BLaER1 treated with 17β-estradiol and CSF1 and Interleukin-3, amounts not matched to agents 10 nM and 100 nM (cell line): ENCODE measurements around the gene CELF2.
A peak's percentile ranks its signal among the peaks of the same experiment; 100 is the strongest.

Experiments
- H3K27ac ChIP-seq, 11 experiments: shearing (Covaris generic); formaldehyde crosslinking; 2 replicates each; pipeline ENCODE4 v1.8.1; 2022
- H3K27me3 ChIP-seq, 11 experiments: shearing (Covaris generic); formaldehyde crosslinking; 2 replicates each; pipeline ENCODE4 v1.8.1; 2022
- H3K36me3 ChIP-seq, 11 experiments: shearing (Covaris generic); formaldehyde crosslinking; 2 replicates each; pipeline ENCODE4 v1.8.1; 2022
- H3K4me1 ChIP-seq, 10 experiments: shearing (Covaris generic); formaldehyde crosslinking; 2 replicates each; pipeline ENCODE4 v1.8.1; 2022
- H3K4me2 ChIP-seq, 11 experiments: shearing (Covaris generic); formaldehyde crosslinking; 2 replicates each; pipeline ENCODE4 v1.8.1; 2022
- H3K4me3 ChIP-seq, 10 experiments: shearing (Covaris generic); formaldehyde crosslinking; 2 replicates each; pipeline ENCODE4 v1.8.1; 2022
- H3K9ac ChIP-seq, 11 experiments: shearing (Covaris generic); formaldehyde crosslinking; 2 replicates each; pipeline ENCODE4 v1.8.1; 2022
- H3K9me3 ChIP-seq, 11 experiments: shearing (Covaris generic); formaldehyde crosslinking; replicated peaks in 1 of 11; 2 replicates each; pipeline ENCODE4 v1.8.1; 2022
- H4K20me1 ChIP-seq, 11 experiments: shearing (Covaris generic); formaldehyde crosslinking; 2 replicates each; pipeline ENCODE4 v1.8.1; 2022
- Cebpa-rat ChIP-seq, 11 experiments: shearing (Covaris generic); IDR thresholded peaks; 2 replicates each; pipeline ENCODE4 v1.8.1; 2022

Gene CELF2

GRCh38 chr10:11223507-11224140, 206.0 kb downstream of the CELF2 start:
- peaks cover 66 to 100% (median 87%) of the 10 kb centered on the region in 10 experiments for H3K4me1 ChIP-seq
- H3K36me3 ChIP-seq: peaks cover 66 to 96% (median 88%) of the 10 kb centered on the region in 11 experiments
- H3K27ac ChIP-seq: peak overlapping the region in 7 of 11 experiments; percentile 3 to 95 (median 91); a peak in 10 of 22 replicates
- TF ChIP-seq Cebpa-rat (IDR thresholded peaks at IDR 0.05): no peak
- peaks cover 29 to 100% (median 99%) of the 10 kb centered on the region in 11 experiments for H4K20me1 ChIP-seq
- H3K4me2 ChIP-seq: peak overlapping the region in 10 of 11 experiments; percentile 80 to 97 (median 90); a peak in 17 of 22 replicates
- no peak overlapping the region for H3K4me3 ChIP-seq
- no peaks in the 10 kb centered on the region for H3K27me3 ChIP-seq
- H3K9me3 ChIP-seq: no peaks in the 10 kb centered on the region
- no peak overlapping the region for H3K9ac ChIP-seq

GRCh38 chr10:11224321-11224720, 206.6 kb downstream of the CELF2 start:
- H4K20me1 ChIP-seq: peaks cover 29 to 100% (median 99%) of the 10 kb centered on the region in 11 experiments
- TF ChIP-seq Cebpa-rat (IDR thresholded peaks at IDR 0.05): no peak
- H3K9ac ChIP-seq: peak overlapping the region in 4 of 11 experiments; percentile 44 to 78 (median 64); a peak in 5 of 22 replicates
- no peaks in the 10 kb centered on the region for H3K27me3 ChIP-seq
- peaks cover 68 to 100% (median 94%) of the 10 kb centered on the region in 10 experiments for H3K4me1 ChIP-seq
- no peak overlapping the region for H3K4me3 ChIP-seq
- peaks cover 64 to 96% (median 87%) of the 10 kb centered on the region in 11 experiments for H3K36me3 ChIP-seq
- no peaks in the 10 kb centered on the region for H3K9me3 ChIP-seq
- H3K27ac ChIP-seq: peak overlapping the region in 9 of 11 experiments; percentile 74 to 95 (median 89); a peak in 14 of 22 replicates
- H3K4me2 ChIP-seq: peak overlapping the region in 10 of 11 experiments; percentile 80 to 97 (median 90); a peak in 19 of 22 replicates

- H3K4me3 ChIP-seq: no peak overlapping the region
- peak overlapping the region in 6 of 11 experiments; percentile 27 to 78 (median 54); a peak in 11 of 22 replicates for H3K9ac ChIP-seq
- peak overlapping the region; percentile 80 to 97 (median 88) for H3K4me2 ChIP-seq
- H3K9me3 ChIP-seq: no peaks in the 10 kb centered on the region
- peaks cover 68 to 100% (median 98%) of the 10 kb centered on the region in 10 experiments for H3K4me1 ChIP-seq
- no peaks in the 10 kb centered on the region for H3K27me3 ChIP-seq
- peak overlapping the region; percentile 25 to 95 (median 87); a peak in 21 of 22 replicates for H3K27ac ChIP-seq
- peaks cover 59 to 96% (median 86%) of the 10 kb centered on the region in 11 experiments for H3K36me3 ChIP-seq
- H4K20me1 ChIP-seq: peaks cover 29 to 100% (median 99%) of the 10 kb centered on the region in 11 experiments
- TF ChIP-seq Cebpa-rat (IDR thresholded peaks at IDR 0.05): no peak
These were observed 207.2 kb downstream of the CELF2 start for GRCh38 chr10:11224792-11225416.

GRCh38 chr10:11225935-11226334, 208.3 kb downstream of the CELF2 start:
- Histone ChIP-seq H3K36me3 (peaks cover 54 to 96% (median 82%) of the 10 kb centered on the region in 11 experiments), H3K4me1 (peaks cover 75 to 100% (median 100%) of the 10 kb centered on the region in 10 experiments), H3K4me3 (peak overlapping the region in 5 of 10 experiments; percentile 29 to 39 (median 33); a peak in 7 of 20 replicates), H3K27ac (peak overlapping the region; percentile 55 to 95 (median 87)), H4K20me1 (peaks cover 21 to 100% (median 99%) of the 10 kb centered on the region in 11 experiments), H3K27me3 (no peaks in the 10 kb centered on the region), H3K9me3 (no peaks in the 10 kb centered on the region), H3K4me2 (peak overlapping the region; percentile 80 to 97 (median 88)), H3K9ac (peak overlapping the region; percentile 5 to 82 (median 71); a peak in 20 of 22 replicates)
- TF ChIP-seq Cebpa-rat (IDR thresholded peaks at IDR 0.05): peak in 8 of 11 experiments; percentile 35 to 79 (median 65); a peak in 11 of 22 replicates

- H3K4me2 ChIP-seq: peak overlapping the region; percentile 80 to 97 (median 88)
- H3K4me1 ChIP-seq: peaks cover 85 to 100% (median 98%) of the 10 kb centered on the region in 10 experiments
- TF ChIP-seq Cebpa-rat (IDR thresholded peaks at IDR 0.05): no peak
- peak overlapping the region; percentile 55 to 95 (median 87); a peak in 21 of 22 replicates for H3K27ac ChIP-seq
- H3K4me3 ChIP-seq: peak overlapping the region in 8 of 10 experiments; percentile 2 to 41 (median 34); a peak in 9 of 20 replicates
- no peaks in the 10 kb centered on the region; a peak in 1 of 22 replicates for H3K9me3 ChIP-seq
- no peaks in the 10 kb centered on the region for H3K27me3 ChIP-seq
- H3K36me3 ChIP-seq: peaks cover 43 to 95% (median 71%) of the 10 kb centered on the region in 11 experiments
- H3K9ac ChIP-seq: peak overlapping the region in 9 of 11 experiments; percentile 66 to 82 (median 72); a peak in 17 of 22 replicates
- H4K20me1 ChIP-seq: peaks cover 19 to 98% (median 94%) of the 10 kb centered on the region in 11 experiments
These were observed 209.4 kb downstream of the CELF2 start for GRCh38 chr10:11227103-11227502.

- Histone ChIP-seq H3K4me1 (peaks cover 96 to 100% (median 98%) of the 10 kb centered on the region in 10 experiments), H4K20me1 (peaks cover 13 to 98% (median 95%) of the 10 kb centered on the region in 11 experiments; a peak in 21 of 22 replicates), H3K27me3 (no peaks in the 10 kb centered on the region), H3K4me2 (peak overlapping the region; percentile 72 to 97 (median 88)), H3K9ac (peak overlapping the region in 8 of 11 experiments; percentile 9 to 81 (median 62); a peak in 15 of 22 replicates), H3K27ac (peak overlapping the region in 10 of 11 experiments; percentile 15 to 95 (median 88); a peak in 19 of 22 replicates), H3K9me3 (peaks cover 0 to 16% (median 0%) of the 10 kb centered on the region in 11 experiments; a peak in 4 of 22 replicates), H3K4me3 (peak overlapping the region in 5 of 10 experiments; percentile 28 to 37 (median 34); a peak in 8 of 20 replicates), H3K36me3 (peaks cover 43 to 95% (median 66%) of the 10 kb centered on the region in 11 experiments)
- TF ChIP-seq Cebpa-rat (IDR thresholded peaks at IDR 0.05): no peak
These were observed 212.2 kb downstream of the CELF2 start for GRCh38 chr10:11229893-11230292.

- H3K27me3 ChIP-seq: no peaks in the 10 kb centered on the region
- peak overlapping the region; percentile 72 to 97 (median 88) for H3K4me2 ChIP-seq
- peak overlapping the region in 6 of 10 experiments; percentile 28 to 44 (median 34); a peak in 9 of 20 replicates for H3K4me3 ChIP-seq
- H4K20me1 ChIP-seq: peaks cover 13 to 98% (median 95%) of the 10 kb centered on the region in 11 experiments; a peak in 21 of 22 replicates
- H3K27ac ChIP-seq: peak overlapping the region in 9 of 11 experiments; percentile 44 to 95 (median 89); a peak in 18 of 22 replicates
- H3K4me1 ChIP-seq: peaks cover 96 to 100% (median 98%) of the 10 kb centered on the region in 10 experiments
- no peak for TF ChIP-seq Cebpa-rat (IDR thresholded peaks at IDR 0.05)
- H3K9me3 ChIP-seq: peaks cover 0 to 16% (median 0%) of the 10 kb centered on the region in 11 experiments; a peak in 4 of 22 replicates
- peaks cover 42 to 95% (median 59%) of the 10 kb centered on the region in 11 experiments for H3K36me3 ChIP-seq
- peak overlapping the region in 9 of 11 experiments; percentile 7 to 81 (median 56); a peak in 18 of 22 replicates for H3K9ac ChIP-seq
These were observed 213.0 kb downstream of the CELF2 start for GRCh38 chr10:11230498-11231167.
